ENCODE results near the gene NOL4L. TPM values are rescaled to one million over a fixed set of nuclear protein-coding genes. Genes with fewer than 3 reads are reported as not detected.
A peak's percentile ranks its signal among the peaks of the same experiment; 100 is the strongest.
"Not testable (repeated sequence)": the region's sequence is repeated elsewhere in the genome, so short reads cannot be mapped to it uniquely, and the experiment has no call there.

The NOL4L gene
- total RNA-seq, 2 experiments from 2014 or later: 24.8 to 29.2 TPM

DNA sequence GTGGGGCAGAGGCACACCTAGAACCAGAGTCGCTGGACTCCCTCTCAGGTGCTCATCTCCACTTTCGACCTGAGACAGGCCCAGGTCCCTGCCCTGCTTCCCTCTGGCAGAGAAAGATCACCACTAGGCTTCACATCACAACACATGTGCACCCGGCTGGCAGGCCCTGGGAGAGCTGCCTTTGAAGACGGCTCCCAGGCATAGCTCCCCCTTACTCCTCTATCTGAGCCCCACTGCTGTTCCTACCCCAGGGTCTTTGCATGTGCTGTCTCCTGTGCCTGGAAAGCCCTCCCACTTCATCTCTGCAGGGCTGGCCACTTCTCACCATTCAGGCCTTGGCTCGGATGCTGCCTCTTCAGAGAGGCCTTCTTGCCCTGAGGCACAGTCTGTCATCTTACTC is 89.2 kb downstream of the NOL4L start:
- no peak for DNase-seq
- H3K27ac Mint-ChIP-seq: peak overlapping the region; percentile 35
- intact Hi-C loops (cut with micrococcal nuclease): no loop called here
- CTCF ChIA-PET: interaction anchor here (0.6 to 1.3 kb wide), 2 partner anchors 174 to 178 kb away, joined by 6 to 8 read pairs; partner anchors contain the start of gene C20orf203
- peaks cover 26% of the 10 kb centered on the region for H3K4me1 Mint-ChIP-seq (ENCODE audit: low read depth)
- H3K4me3 Mint-ChIP-seq: no peak overlapping the region
- no peaks in the 10 kb centered on the region for H3K27me3 Mint-ChIP-seq (ENCODE audit: low read depth)
- no peaks in the 10 kb centered on the region for H3K9me3 Mint-ChIP-seq
- peaks cover 6% of the 10 kb centered on the region for H3K36me3 Mint-ChIP-seq (ENCODE audit: low read depth)

DNA sequence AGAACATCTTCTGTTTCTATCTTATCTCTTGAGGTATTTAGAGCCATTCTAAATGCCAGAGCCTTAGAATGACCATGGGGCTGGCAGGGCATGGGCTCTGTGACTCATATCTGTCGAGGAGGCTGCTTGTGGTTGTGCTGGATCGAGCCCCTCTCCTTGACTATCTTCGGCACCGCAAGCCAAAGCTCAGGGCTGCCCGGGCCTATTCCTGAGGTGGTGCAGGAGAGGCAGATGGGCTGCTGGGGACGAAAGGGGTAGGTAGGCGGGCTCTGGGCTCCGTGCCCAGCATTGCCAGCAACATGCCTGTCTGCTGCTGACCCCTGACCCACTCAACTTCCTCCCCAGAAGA is 89.9 kb downstream of the NOL4L start:
- H3K27ac Mint-ChIP-seq: no peak overlapping the region
- DNase-seq: no peak
- CTCF ChIA-PET: no interaction called here

DNA sequence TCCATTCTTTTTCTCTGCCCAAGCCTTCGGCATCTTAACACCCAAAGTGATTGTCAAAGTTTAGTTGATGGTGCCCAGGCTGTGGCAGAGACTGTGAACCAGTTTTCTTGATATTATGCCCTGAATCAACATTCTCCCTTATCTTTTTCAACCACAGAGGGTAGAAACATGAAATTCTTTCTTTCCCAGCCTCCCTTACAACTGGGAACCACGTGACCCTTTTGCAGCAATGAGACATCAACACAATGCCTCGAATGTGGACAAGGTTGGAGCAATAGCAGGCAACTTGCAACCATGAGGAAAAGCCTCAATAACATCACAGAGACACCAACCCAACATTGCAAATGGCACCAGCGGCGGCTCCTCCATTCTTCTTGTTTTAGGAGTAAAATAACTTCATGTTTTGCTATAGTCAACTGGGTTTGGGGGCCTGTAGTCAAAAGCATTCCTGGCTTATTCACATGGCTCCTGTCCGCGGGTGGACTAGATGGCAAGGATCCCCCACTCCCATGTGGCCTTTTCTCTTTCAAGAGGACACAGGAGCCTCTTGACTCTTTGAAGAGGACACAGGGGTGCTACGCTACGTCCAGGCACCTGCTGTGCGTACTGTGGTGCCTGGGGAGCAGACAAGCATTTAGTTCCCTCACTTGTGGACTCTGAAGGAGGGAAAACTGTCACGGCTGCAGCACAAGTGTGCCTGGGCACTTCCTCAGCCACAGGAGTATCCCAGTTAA is 90.5 kb downstream of the NOL4L start:
- Mint-ChIP-seq H3K36me3 (ENCODE audit: low read depth) (peaks cover 3% of the 10 kb centered on the region), H3K4me3 (no peak overlapping the region), H3K27me3 (ENCODE audit: low read depth) (no peaks in the 10 kb centered on the region), H3K4me1 (ENCODE audit: low read depth) (peaks cover 27% of the 10 kb centered on the region), H3K9me3 (no peaks in the 10 kb centered on the region), H3K27ac (no peak overlapping the region)
- intact Hi-C loops (cut with micrococcal nuclease): no loop called here
- no peak for DNase-seq
- CTCF ChIA-PET: interaction anchor here (0.7 kb wide), 1 partner anchor 10 kb away, joined by 3 read pairs; no protein-coding TSS in a partner anchor

More for the DNA sequence above, 89.9 kb downstream of the NOL4L start:
- H3K27me3 Mint-ChIP-seq (ENCODE audit: low read depth): no peaks in the 10 kb centered on the region
- H3K36me3 Mint-ChIP-seq (ENCODE audit: low read depth): peaks cover 4% of the 10 kb centered on the region
- no peaks in the 10 kb centered on the region for H3K9me3 Mint-ChIP-seq
- H3K4me1 Mint-ChIP-seq (ENCODE audit: low read depth): peaks cover 27% of the 10 kb centered on the region
- intact Hi-C loops (cut with micrococcal nuclease): no loop called here
- H3K4me3 Mint-ChIP-seq: no peak overlapping the region

- H3K27ac Mint-ChIP-seq: no peak overlapping the region
- no peak overlapping the region for H3K4me3 Mint-ChIP-seq
- DNase-seq: no peak
- intact Hi-C loops (cut with micrococcal nuclease): no loop called here
- H3K4me1 Mint-ChIP-seq (ENCODE audit: low read depth): peaks cover 23% of the 10 kb centered on the region
- H3K27me3 Mint-ChIP-seq (ENCODE audit: low read depth): no peaks in the 10 kb centered on the region
- peaks cover 2% of the 10 kb centered on the region for H3K9me3 Mint-ChIP-seq
- CTCF ChIA-PET: no interaction called here
- peaks cover 3% of the 10 kb centered on the region for H3K36me3 Mint-ChIP-seq (ENCODE audit: low read depth)
These were observed 91.8 kb downstream of the NOL4L start for GRCh38 chr20:32493356-32493755.

- H3K4me1 Mint-ChIP-seq (ENCODE audit: low read depth): peaks cover 21% of the 10 kb centered on the region
- DNase-seq; H3K36me3 Mint-ChIP-seq (ENCODE audit: low read depth); H3K27me3 Mint-ChIP-seq (ENCODE audit: low read depth); H3K4me3 Mint-ChIP-seq; H3K27ac Mint-ChIP-seq; H3K9me3 Mint-ChIP-seq; intact Hi-C loops (cut with micrococcal nuclease): not testable (repeated sequence)
- CTCF ChIA-PET: interaction anchor here (1.5 kb wide), 1 partner anchor 10 kb away, joined by 4 read pairs; no protein-coding TSS in a partner anchor
These were observed 93.4 kb downstream of the NOL4L start for GRCh38 chr20:32491764-32492151.

GRCh38 chr20:32490942-32491763 is 94.0 kb downstream of the NOL4L start:
- no peaks in the 10 kb centered on the region for H3K27me3 Mint-ChIP-seq (ENCODE audit: low read depth)
- no peak for DNase-seq
- H3K4me1 Mint-ChIP-seq (ENCODE audit: low read depth): peaks cover 27% of the 10 kb centered on the region
- intact Hi-C loops (cut with micrococcal nuclease): no loop called here
- peaks cover 5% of the 10 kb centered on the region for H3K9me3 Mint-ChIP-seq
- no peak overlapping the region for H3K4me3 Mint-ChIP-seq
- H3K27ac Mint-ChIP-seq: peak overlapping the region; percentile 7
- CTCF ChIA-PET: interaction anchor here (1.5 kb wide), 1 partner anchor 11 kb away, joined by 4 read pairs; no protein-coding TSS in a partner anchor
- peaks cover 3% of the 10 kb centered on the region for H3K36me3 Mint-ChIP-seq (ENCODE audit: low read depth)

DNA sequence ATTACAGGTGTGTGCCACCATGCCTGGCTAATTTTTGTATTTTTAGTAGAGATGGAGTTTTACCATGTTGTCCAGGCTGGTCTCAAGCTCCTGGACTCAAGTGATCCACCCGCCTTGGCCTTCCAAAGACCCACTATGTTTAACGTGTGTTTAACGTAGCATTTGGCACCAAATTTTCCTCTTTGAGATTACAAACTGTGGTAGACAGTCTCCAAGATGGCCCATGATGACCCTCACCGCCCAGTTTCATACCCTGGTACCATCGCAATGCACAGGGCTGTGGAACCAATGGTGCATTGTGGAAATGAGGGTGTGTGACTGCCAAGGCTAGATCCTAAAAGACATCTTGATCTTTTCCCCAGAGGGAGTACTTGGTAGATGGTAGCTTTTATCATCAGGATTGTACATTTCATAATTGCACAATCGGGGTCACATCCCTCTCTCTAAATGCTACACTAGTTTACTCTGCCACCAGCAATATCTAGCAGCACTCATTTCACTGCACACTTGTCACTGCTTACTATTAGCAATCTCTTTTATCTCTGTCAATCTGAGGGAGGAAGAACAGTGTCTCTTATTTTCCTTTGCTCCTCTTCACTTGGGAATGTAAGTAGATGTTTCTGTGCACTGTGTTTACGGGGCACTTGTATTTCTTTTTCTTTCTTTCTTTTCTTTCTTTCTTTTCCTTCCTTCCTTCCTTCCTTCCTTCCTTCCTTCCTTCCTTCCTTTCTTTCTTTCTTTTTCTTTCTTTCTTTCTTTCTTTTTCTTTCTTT is 96.9 kb downstream of the NOL4L start:
- peaks cover 34% of the 10 kb centered on the region for H3K4me1 Mint-ChIP-seq (ENCODE audit: low read depth)
- H3K9me3 Mint-ChIP-seq: peaks cover 5% of the 10 kb centered on the region
- no peak overlapping the region for H3K4me3 Mint-ChIP-seq
- peaks cover 2% of the 10 kb centered on the region for H3K36me3 Mint-ChIP-seq (ENCODE audit: low read depth)
- peak overlapping the region; percentile 3 for H3K27ac Mint-ChIP-seq
- DNase-seq: no peak
- CTCF ChIA-PET: interaction anchor here (0.7 to 5.4 kb wide), 3 partner anchors 9 to 37 kb away, joined by 3 to 19 read pairs (median 6); no protein-coding TSS in a partner anchor
- no peaks in the 10 kb centered on the region for H3K27me3 Mint-ChIP-seq (ENCODE audit: low read depth)
- intact Hi-C loops (cut with micrococcal nuclease): loop anchor here (10.0 kb wide), 1 partner anchor 453 kb away; no protein-coding TSS in a partner anchor

- peaks cover 35% of the 10 kb centered on the region for H3K4me1 Mint-ChIP-seq (ENCODE audit: low read depth)
- H3K36me3 Mint-ChIP-seq (ENCODE audit: low read depth): peaks cover 2% of the 10 kb centered on the region
- no peak overlapping the region for H3K4me3 Mint-ChIP-seq
- H3K9me3 Mint-ChIP-seq: peaks cover 5% of the 10 kb centered on the region
- intact Hi-C loops (cut with micrococcal nuclease): loop anchor here (10.0 kb wide), 1 partner anchor 453 kb away; no protein-coding TSS in a partner anchor
- CTCF ChIA-PET: interaction anchor here (1.3 to 5.4 kb wide), 2 partner anchors 10 to 22 kb away, joined by 6 to 19 read pairs; no protein-coding TSS in a partner anchor
- no peaks in the 10 kb centered on the region for H3K27me3 Mint-ChIP-seq (ENCODE audit: low read depth)
- no peak for DNase-seq
- peak overlapping the region; percentile 11 for H3K27ac Mint-ChIP-seq
These were observed 97.8 kb downstream of the NOL4L start for GRCh38 chr20:32487381-32487780.

- intact Hi-C loops (cut with micrococcal nuclease): loop anchor here (1.0 to 10.0 kb wide), 8 partner anchors 23 to 451 kb away; no protein-coding TSS in a partner anchor
- H3K4me3 Mint-ChIP-seq: no peak overlapping the region
- peaks cover 2% of the 10 kb centered on the region for H3K36me3 Mint-ChIP-seq (ENCODE audit: low read depth)
These were observed 99.2 kb downstream of the NOL4L start for GRCh38 chr20:32485770-32486478.

DNA sequence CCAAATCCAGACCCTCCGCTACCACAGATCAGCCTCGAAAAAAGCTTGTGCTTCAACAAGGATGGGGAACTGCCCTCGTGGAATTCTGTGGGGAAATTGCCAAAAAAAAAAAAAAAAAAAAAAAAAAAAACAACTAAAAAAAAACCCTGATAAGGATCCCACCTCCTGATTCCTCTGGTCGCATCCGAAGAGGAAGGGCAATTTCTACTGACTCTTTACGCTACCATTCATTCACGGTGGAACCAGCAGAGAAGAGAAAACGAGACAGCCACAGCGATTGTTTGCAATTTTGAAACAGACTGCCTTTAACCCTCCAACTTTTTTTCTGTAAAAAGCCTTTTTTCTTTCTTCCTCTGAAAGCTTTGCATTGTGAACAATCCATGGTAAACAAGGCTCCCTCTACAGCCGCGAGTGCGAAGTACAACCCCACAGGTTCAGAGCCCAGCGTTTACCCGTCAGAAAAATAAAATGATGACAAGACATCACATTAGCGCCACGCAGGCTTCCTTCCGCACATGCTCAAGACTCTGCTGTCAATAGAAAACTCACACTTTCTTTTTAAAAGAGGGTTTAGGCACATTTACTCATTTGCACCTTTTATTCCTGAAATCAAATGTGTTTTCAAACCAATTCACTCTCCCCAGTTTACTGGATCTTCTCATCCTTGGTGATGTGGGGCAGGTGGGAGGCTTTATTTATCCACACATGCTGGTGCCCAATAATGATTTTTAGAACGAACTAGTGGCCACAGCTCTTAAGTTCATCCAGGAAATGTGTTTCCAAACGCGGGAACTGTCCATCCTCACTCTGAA is 100.0 kb downstream of the NOL4L start:
- H3K9me3 Mint-ChIP-seq: peaks cover 5% of the 10 kb centered on the region
- intact Hi-C loops (cut with micrococcal nuclease): loop anchor here (1.0 to 10.0 kb wide), 8 partner anchors 24 to 450 kb away; no protein-coding TSS in a partner anchor
- H3K4me1 Mint-ChIP-seq (ENCODE audit: low read depth): peaks cover 39% of the 10 kb centered on the region
- peak overlapping the region; percentile 84 for H3K4me3 Mint-ChIP-seq
- peaks cover 2% of the 10 kb centered on the region for H3K36me3 Mint-ChIP-seq (ENCODE audit: low read depth)
- CTCF ChIA-PET: interaction anchor here (0.7 to 5.4 kb wide), 7 partner anchors 9 to 662 kb away, joined by 3 to 19 read pairs (median 3); no protein-coding TSS in a partner anchor
- no peaks in the 10 kb centered on the region for H3K27me3 Mint-ChIP-seq (ENCODE audit: low read depth)
- peak; percentile 95 for DNase-seq
- H3K27ac Mint-ChIP-seq: peak overlapping the region; percentile 93

More at GRCh38 chr20:32485770-32486478, 99.2 kb downstream of the NOL4L start:
- CTCF ChIA-PET: interaction anchor here (0.8 to 5.4 kb wide), 6 partner anchors 10 to 165 kb away, joined by 3 to 19 read pairs (median 4); no protein-coding TSS in a partner anchor
- peaks cover 5% of the 10 kb centered on the region for H3K9me3 Mint-ChIP-seq
- H3K27ac Mint-ChIP-seq: peak overlapping the region; percentile 93
- DNase-seq: peak; percentile 41
- H3K27me3 Mint-ChIP-seq (ENCODE audit: low read depth): no peaks in the 10 kb centered on the region
- H3K4me1 Mint-ChIP-seq (ENCODE audit: low read depth): peaks cover 37% of the 10 kb centered on the region

All from activated naive CD4-positive, alpha-beta T cell treated with anti-CD3 and anti-CD28 coated beads for 36 hours (primary cell).